ENCODE results near the gene DAB1.

DAB1 gene

GRCh38 chr1:57340334-57341070 is 83.4 kb downstream of the DAB1 start:
- TF ChIP-seq, protein P1, sequence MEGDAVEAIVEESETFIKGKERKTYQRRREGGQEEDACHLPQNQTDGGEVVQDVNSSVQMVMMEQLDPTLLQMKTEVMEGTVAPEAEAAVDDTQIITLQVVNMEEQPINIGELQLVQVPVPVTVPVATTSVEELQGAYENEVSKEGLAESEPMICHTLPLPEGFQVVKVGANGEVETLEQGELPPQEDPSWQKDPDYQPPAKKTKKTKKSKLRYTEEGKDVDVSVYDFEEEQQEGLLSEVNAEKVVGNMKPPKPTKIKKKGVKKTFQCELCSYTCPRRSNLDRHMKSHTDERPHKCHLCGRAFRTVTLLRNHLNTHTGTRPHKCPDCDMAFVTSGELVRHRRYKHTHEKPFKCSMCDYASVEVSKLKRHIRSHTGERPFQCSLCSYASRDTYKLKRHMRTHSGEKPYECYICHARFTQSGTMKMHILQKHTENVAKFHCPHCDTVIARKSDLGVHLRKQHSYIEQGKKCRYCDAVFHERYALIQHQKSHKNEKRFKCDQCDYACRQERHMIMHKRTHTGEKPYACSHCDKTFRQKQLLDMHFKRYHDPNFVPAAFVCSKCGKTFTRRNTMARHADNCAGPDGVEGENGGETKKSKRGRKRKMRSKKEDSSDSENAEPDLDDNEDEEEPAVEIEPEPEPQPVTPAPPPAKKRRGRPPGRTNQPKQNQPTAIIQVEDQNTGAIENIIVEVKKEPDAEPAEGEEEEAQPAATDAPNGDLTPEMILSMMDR (IDR thresholded peaks at IDR 0.05; ENCODE audit: low read depth, low read length), result no peak

DNA sequence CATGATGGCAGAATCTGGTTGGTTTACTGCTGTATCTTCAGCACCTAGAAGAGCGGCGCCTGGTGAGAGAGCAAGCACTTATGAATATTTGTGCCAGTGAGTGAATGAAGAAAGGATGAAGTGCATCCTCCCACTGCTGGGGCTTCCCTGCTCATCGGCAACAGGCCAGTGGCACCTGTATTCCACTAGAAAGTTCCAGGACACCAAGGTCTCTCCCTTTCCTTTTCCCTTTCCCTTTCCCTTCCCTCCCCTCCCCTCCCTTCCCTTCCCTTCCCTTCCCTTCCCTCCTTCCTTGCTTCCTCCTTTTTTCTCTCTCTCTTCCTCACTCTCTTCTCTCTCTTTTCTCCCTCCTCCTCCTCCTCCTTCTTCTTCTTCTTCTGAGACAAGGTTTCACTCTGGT is 86.2 kb downstream of the DAB1 start:
- TF ChIP-seq, protein P1 (IDR thresholded peaks at IDR 0.05; ENCODE audit: low read depth, low read length), result no peak
- no peak overlapping the region for H3K4me3 ChIP-seq (ENCODE audit: low read depth, low read length)

More at GRCh38 chr1:57340334-57341070, 83.4 kb downstream of the DAB1 start:
- H3K4me3 ChIP-seq (ENCODE audit: low read depth, low read length), result no peak overlapping the region

DNA sequence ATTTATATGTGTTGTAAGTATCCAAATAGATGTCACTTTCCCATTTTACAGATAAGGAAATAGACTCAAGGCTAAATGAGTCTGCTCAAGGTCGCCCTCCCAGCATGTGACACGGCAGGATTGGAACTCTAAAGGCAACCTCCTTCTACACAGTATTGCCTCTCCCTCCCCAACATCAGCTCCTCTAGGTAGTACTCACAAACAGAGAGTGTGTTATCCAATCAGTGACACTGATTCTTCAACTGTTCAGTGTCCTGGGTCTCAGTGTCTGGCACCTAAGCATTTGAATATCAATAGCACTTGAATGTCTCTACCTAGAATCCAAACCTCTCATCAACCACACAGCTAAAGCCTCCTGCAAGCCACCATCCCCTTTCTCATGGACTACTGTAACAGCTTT is 87.1 kb downstream of the DAB1 start:
- TF ChIP-seq, protein P1 (IDR thresholded peaks at IDR 0.05; ENCODE audit: low read depth, low read length), result no peak
- no peak overlapping the region for H3K4me3 ChIP-seq (ENCODE audit: low read depth, low read length)

DNA sequence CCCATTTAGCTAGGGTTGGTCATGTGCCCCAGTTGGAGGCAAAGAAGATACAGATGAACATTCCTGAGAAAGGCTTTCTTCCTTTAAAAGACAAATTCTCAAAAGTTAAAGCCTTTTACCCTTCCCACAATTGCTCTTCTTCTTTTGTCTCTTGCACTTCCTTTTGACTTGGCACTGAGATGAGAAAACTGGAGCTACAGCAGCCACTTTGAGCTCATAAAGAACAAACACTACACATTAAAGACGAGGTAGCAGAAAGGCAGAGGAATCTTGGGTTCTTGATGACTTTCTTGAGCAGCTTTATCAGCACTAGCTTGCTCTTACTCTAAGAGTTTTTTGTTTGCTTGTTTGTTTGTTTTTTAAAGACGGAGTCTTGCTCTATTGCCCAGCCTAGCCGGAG is 92.2 kb downstream of the DAB1 start:
- no peak overlapping the region for H3K4me3 ChIP-seq (ENCODE audit: low read depth, low read length)
- TF ChIP-seq, protein P1 (IDR thresholded peaks at IDR 0.05; ENCODE audit: low read depth, low read length), result no peak

DNA sequence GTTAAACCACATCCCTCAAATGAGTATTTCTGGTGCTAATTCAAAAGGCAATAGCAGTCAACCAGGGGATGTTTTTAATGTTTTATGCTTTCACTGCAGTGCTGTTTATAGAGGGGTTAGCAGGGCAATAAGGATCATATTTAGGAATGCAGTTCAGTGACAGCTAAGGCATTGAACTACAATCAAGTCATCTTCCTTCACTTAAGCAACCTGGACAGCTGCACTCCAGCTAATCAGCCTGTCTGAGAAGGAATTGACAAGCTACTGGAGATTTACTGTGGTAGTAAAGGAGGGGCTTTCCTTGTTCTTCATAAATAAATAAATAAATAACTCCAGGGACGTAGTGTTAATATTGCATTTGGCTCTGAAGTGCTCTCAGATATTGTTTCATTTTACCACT is 93.9 kb downstream of the DAB1 start:
- TF ChIP-seq, protein P1 (IDR thresholded peaks at IDR 0.05; ENCODE audit: low read depth, low read length), result no peak
- H3K4me3 ChIP-seq (ENCODE audit: low read depth, low read length), result no peak overlapping the region

- TF ChIP-seq, protein P1 (IDR thresholded peaks at IDR 0.05; ENCODE audit: low read depth, low read length), result no peak
- no peak overlapping the region for H3K4me3 ChIP-seq (ENCODE audit: low read depth, low read length)
Observed at GRCh38 chr1:57329001-57329527, 94.8 kb downstream of the DAB1 start.

DNA sequence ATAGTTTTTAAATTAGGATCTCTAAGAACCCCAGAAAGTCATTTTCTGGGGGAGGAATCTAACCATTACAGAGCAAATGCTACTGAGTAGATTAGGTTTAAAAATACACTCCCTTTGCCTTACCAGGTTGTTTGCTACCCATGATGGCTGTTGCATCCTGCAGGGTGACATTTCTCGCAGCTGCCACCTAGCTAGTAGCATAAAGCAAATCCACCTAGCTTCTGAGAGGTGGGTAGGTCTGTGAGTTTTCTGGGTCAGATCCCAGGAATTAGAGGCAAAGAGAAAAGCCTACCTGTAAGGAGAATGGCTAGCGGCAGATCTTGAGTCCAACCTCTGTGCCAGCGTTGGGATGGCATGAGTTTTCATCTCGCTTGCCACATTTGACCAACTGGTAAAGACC is 95.9 kb downstream of the DAB1 start:
- H3K4me3 ChIP-seq (ENCODE audit: low read depth, low read length), result no peak overlapping the region
- TF ChIP-seq, protein P1 (IDR thresholded peaks at IDR 0.05; ENCODE audit: low read depth, low read length), result no peak
